Astrocyte (in vitro differentiated cells and primary cell): Measurements from ENCODE around the gene UBE2E2. TPM values are rescaled to one million over a fixed set of nuclear protein-coding genes. Genes with fewer than 3 reads are reported as not detected.

ENCODE experiments used
- DNase-seq: peaks from one replicate; pipeline ENCODE4 v3.0.0-alpha.2; 2010; ENCODE audit warnings: low read depth
- FAIRE-seq: peaks from 2 replicates; lab custom pipeline; 2011; peaks lifted over from hg19 to GRCh38; lab: Jason Lieb, UNC
- H2AFZ ChIP-seq: 2 replicates; pipeline ENCODE4 v1.6.0; 2012; ENCODE audit warnings: low read depth, low read length, inconsistent platforms
- H3K27ac ChIP-seq: 2 replicates; pipeline ENCODE4 v1.5.1; 2011; ENCODE audit warnings: low read depth, low read length, inconsistent platforms
- H3K27me3 ChIP-seq: 2 replicates; pipeline ENCODE4 v1.6.0; 2011; ENCODE audit warnings: low read length, inconsistent platforms; ENCODE audit not compliant: insufficient read depth
- H3K36me3 ChIP-seq: 2 replicates; pipeline ENCODE4 v1.5.1; 2011; ENCODE audit warnings: low read length, inconsistent platforms; ENCODE audit not compliant: insufficient read depth
- H3K4me1 ChIP-seq: 2 replicates; pipeline ENCODE4 v1.5.1; 2011; ENCODE audit warnings: low read length, inconsistent platforms; ENCODE audit not compliant: insufficient read depth
- H3K4me2 ChIP-seq: 2 replicates; pipeline ENCODE4 v1.6.0; 2012; ENCODE audit warnings: low read length, inconsistent platforms
- H3K4me3 ChIP-seq: 2 replicates; pipeline ENCODE4 v1.5.1; 2011; ENCODE audit warnings: low read depth, mild to moderate bottlenecking, low read length, inconsistent platforms; ENCODE audit not compliant: insufficient read depth
- H3K79me2 ChIP-seq: 2 replicates; pipeline ENCODE4 v1.6.0; 2012; ENCODE audit warnings: mild to moderate bottlenecking, low read length, inconsistent platforms; ENCODE audit not compliant: insufficient read depth
- H3K9ac ChIP-seq: 2 replicates; pipeline ENCODE4 v1.6.0; 2012; ENCODE audit warnings: mild to moderate bottlenecking, low read length, inconsistent platforms
- H3K9me3 ChIP-seq: 2 replicates; pipeline ENCODE4 v1.5.1; 2012; ENCODE audit warnings: low read depth, mild to moderate bottlenecking, low read length, inconsistent platforms; ENCODE audit not compliant: insufficient read depth
- H4K20me1 ChIP-seq: 2 replicates; pipeline ENCODE4 v1.6.0; 2012; ENCODE audit warnings: low read length, inconsistent platforms; ENCODE audit not compliant: insufficient read depth
- H3K27ac Mint-ChIP-seq: one replicate; pipeline ENCODE4 v1.8.0; 2021; ENCODE audit warnings: mild to moderate bottlenecking, mixed read lengths; ENCODE audit not compliant: unreplicated experiment
- H3K27me3 Mint-ChIP-seq: one replicate; pipeline ENCODE4 v1.8.0; 2021; ENCODE audit warnings: low read depth, mixed read lengths; ENCODE audit not compliant: unreplicated experiment
- H3K36me3 Mint-ChIP-seq: one replicate; pipeline ENCODE4 v1.8.0; 2021; ENCODE audit warnings: low read depth, mixed read lengths; ENCODE audit not compliant: unreplicated experiment
- H3K4me1 Mint-ChIP-seq: one replicate; pipeline ENCODE4 v1.8.0; 2021; ENCODE audit warnings: low read depth, mixed read lengths; ENCODE audit not compliant: unreplicated experiment
- H3K4me3 Mint-ChIP-seq: one replicate; pipeline ENCODE4 v1.8.0; 2021; ENCODE audit warnings: mild to moderate bottlenecking, moderate library complexity, mixed read lengths; ENCODE audit not compliant: unreplicated experiment
- H3K9me3 Mint-ChIP-seq: one replicate; pipeline ENCODE4 v1.8.0; 2021; ENCODE audit warnings: mild to moderate bottlenecking, mixed read lengths; ENCODE audit not compliant: unreplicated experiment
- EZH2 ChIP-seq: IDR thresholded peaks from 2 replicates; pipeline ENCODE4 v1.6.1; 2012; ENCODE audit warnings: mild to moderate bottlenecking, low read length, inconsistent platforms; ENCODE audit not compliant: insufficient read depth
- total RNA-seq: library from RNA; stranded (reverse); gene quantifications from 2 replicates; pipeline ENCODE4 v1.2.1, GENCODE V29; 2021
- TF ChIP-seq, protein P1 (sequence below): IDR thresholded peaks from 2 replicates; pipeline ENCODE4 v1.5.1; 2011; ENCODE audit warnings: low read depth, mild to moderate bottlenecking, inconsistent platforms, low read length, moderate library complexity; ENCODE audit not compliant: insufficient read depth

Gene UBE2E2
- total RNA-seq, 1 donor from 2014 or later, result 89.8 TPM

DNA sequence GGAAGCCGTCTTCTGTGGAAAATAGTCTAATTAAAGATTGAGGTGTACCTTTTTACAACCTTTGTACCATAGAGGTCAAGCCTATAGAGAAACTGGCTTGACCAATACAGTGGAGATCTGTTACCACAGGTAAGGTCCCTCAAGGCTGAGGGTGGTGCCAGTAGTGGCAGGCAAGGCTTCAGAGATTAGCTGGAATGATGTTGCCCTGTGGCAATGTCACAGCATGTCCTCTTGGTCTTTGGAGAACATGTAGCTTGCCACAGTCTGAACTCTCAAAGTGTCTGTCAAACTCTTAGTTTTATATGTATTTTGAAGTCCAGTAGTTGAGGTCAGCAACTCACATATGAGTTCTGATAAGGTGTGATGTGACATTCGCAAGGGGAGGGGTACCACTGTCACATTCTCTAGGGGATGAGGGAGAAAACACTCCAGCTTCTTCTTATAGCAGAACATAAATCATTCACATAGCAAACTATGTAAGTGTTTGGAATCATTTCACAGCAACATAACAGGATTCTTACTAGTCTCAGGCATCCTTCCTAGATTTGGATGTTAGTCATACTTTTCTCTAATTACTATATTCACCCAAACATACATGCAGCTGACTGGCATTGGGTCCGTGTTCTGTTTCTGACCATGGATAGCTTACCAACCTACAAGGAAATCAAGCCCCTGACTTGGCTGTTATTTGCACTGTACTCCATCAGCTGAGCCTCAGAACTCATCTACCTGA lies 173.6 kb downstream of the UBE2E2 start:
- FAIRE-seq (no peak), DNase-seq (no peak)
- H3K27me3 Mint-ChIP-seq, result no peaks in the 10 kb centered on the region

DNA sequence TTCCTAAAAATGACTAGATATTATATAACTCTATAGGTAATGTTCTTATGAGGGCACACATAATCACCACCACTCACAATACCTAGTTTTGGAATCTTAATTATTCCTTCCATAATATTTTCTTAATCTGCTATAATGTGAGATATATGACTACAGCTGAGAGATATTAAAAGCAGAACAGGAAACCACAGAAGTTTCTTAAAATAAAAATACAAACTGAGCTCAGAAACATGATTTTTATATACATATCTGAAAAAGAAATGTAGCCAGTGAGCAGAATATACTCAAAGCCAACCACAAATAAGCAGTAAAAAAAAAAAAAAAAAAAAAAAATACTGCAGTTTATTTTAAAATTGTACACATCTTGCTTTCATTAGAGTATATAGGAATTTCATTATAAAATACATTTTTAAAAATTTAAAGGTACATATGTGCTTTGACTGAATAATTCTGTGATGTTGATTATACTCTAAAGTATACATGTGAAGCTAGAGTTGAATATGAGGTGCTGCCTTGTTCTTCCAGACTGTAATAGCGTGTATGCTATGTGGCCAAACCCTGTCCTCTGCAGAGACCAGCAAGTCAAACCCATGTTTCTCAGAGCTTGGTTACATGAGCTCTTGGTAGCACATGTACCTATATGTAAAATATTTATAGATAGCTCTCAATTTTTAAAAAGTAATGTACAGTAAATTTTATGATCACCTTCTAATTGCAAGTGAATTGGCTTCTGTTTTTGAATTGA lies 175.0 kb downstream of the UBE2E2 start:
- Histone ChIP-seq H3K36me3 (no peaks in the 10 kb centered on the region), H3K4me2 (no peak overlapping the region), H2AFZ (no peak overlapping the region), H3K27ac (no peak overlapping the region), H4K20me1 (peaks cover 28% of the 10 kb centered on the region), H3K9me3 (no peaks in the 10 kb centered on the region), H3K79me2 (peaks cover 3% of the 10 kb centered on the region), H3K4me1 (no peaks in the 10 kb centered on the region), H3K27me3 (no peaks in the 10 kb centered on the region), H3K4me3 (no peak overlapping the region), H3K9ac (no peak overlapping the region)
- FAIRE-seq, result no peak
- H3K4me3 Mint-ChIP-seq, result no peak overlapping the region
- no peaks in the 10 kb centered on the region for H3K4me1 Mint-ChIP-seq
- no peaks in the 10 kb centered on the region for H3K27me3 Mint-ChIP-seq
- H3K9me3 Mint-ChIP-seq, result no peaks in the 10 kb centered on the region
- no peaks in the 10 kb centered on the region for H3K36me3 Mint-ChIP-seq
- TF ChIP-seq EZH2, result no peak
- TF ChIP-seq, protein P1, sequence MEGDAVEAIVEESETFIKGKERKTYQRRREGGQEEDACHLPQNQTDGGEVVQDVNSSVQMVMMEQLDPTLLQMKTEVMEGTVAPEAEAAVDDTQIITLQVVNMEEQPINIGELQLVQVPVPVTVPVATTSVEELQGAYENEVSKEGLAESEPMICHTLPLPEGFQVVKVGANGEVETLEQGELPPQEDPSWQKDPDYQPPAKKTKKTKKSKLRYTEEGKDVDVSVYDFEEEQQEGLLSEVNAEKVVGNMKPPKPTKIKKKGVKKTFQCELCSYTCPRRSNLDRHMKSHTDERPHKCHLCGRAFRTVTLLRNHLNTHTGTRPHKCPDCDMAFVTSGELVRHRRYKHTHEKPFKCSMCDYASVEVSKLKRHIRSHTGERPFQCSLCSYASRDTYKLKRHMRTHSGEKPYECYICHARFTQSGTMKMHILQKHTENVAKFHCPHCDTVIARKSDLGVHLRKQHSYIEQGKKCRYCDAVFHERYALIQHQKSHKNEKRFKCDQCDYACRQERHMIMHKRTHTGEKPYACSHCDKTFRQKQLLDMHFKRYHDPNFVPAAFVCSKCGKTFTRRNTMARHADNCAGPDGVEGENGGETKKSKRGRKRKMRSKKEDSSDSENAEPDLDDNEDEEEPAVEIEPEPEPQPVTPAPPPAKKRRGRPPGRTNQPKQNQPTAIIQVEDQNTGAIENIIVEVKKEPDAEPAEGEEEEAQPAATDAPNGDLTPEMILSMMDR, result no peak
- no peak for DNase-seq
- no peak overlapping the region for H3K27ac Mint-ChIP-seq

More for the DNA sequence above, 173.6 kb downstream of the UBE2E2 start:
- Histone ChIP-seq H3K4me1 (no peaks in the 10 kb centered on the region), H3K36me3 (no peaks in the 10 kb centered on the region), H4K20me1 (peaks cover 32% of the 10 kb centered on the region), H2AFZ (no peak overlapping the region), H3K4me3 (no peak overlapping the region), H3K27me3 (no peaks in the 10 kb centered on the region), H3K4me2 (no peak overlapping the region), H3K9ac (no peak overlapping the region), H3K9me3 (no peaks in the 10 kb centered on the region), H3K27ac (no peak overlapping the region), H3K79me2 (peaks cover 3% of the 10 kb centered on the region)
- no peaks in the 10 kb centered on the region for H3K36me3 Mint-ChIP-seq
- H3K27ac Mint-ChIP-seq, result no peak overlapping the region
- no peaks in the 10 kb centered on the region for H3K9me3 Mint-ChIP-seq
- TF ChIP-seq, protein P1, result no peak
- no peak for TF ChIP-seq EZH2
- H3K4me1 Mint-ChIP-seq, result no peaks in the 10 kb centered on the region
- no peak overlapping the region for H3K4me3 Mint-ChIP-seq
